ENCODE data around the gene BRD9. TPM values are rescaled to one million over a fixed set of nuclear protein-coding genes. Genes with fewer than 3 reads are reported as not detected.

Gene BRD9
- total and polyA plus RNA-seq, 2 of the 4 experiments (the other 2 are of a cell fraction) = 22.0 to 43.4 TPM

- Histone ChIP-seq H3K9me1 (ENCODE audit: insufficient read depth, low read length) (no peaks in the 10 kb centered on the region), H3K4me2 (ENCODE audit: low read depth, low read length) (no peak overlapping the region), H3K56ac (ENCODE audit: extremely low read depth, insufficient read depth, low read length) (no peak overlapping the region), H4K91ac (ENCODE audit: insufficient read depth, low read depth, low read length) (no peak overlapping the region), H2BK20ac (ENCODE audit: low read depth, low read length) (no peak overlapping the region), H3K14ac (replicated peaks; ENCODE audit: low read depth, low read length) (no peak overlapping the region), H2BK15ac (ENCODE audit: low read depth, low read length) (no peak overlapping the region), H3K27ac (ENCODE audit: insufficient read depth, low read length) (no peak overlapping the region), H2AK9ac (replicated peaks; ENCODE audit: low read depth, low read length, poor library complexity) (no peak overlapping the region), H4K8ac (ENCODE audit: low read depth in 2 of 2, low read length in 2 of 2) (no peak overlapping the region), H3K18ac (ENCODE audit: low read depth, low read length) (no peak overlapping the region), H3K79me1 (ENCODE audit: low read depth in 1 of 2, low read length in 2 of 2) (peaks cover 0 to 2% of the 10 kb centered on the region in 2 experiments; a peak in 1 of 4 replicates), H3K9ac (ENCODE audit: low read depth, low read length) (no peak overlapping the region), H3K4me3 (ENCODE audit: insufficient read depth, low read depth, low read length) (no peak overlapping the region), H2BK120ac (ENCODE audit: low read depth, low read length) (no peak overlapping the region), H3K9me3 (ENCODE audit: control insufficient read depth, insufficient read depth, low read length) (no peaks in the 10 kb centered on the region), H2BK5ac (ENCODE audit: low read depth, low read length, poor library complexity, severe bottlenecking) (no peak overlapping the region), H3K36me3 (ENCODE audit: control insufficient read depth, insufficient read depth, low read length) (peaks cover 14% of the 10 kb centered on the region), H3K23ac (ENCODE audit: low read depth, low read length) (no peak overlapping the region), H4K20me1 (ENCODE audit: insufficient read depth, low read length) (no peaks in the 10 kb centered on the region), H3K27me3 (ENCODE audit: control insufficient read depth, insufficient read depth, low read length) (no peaks in the 10 kb centered on the region), H3K4me1 (ENCODE audit: control insufficient read depth, insufficient read depth, low read length) (no peaks in the 10 kb centered on the region), H4K5ac (ENCODE audit: low read depth, low read length) (no peak overlapping the region), H3K4ac (ENCODE audit: low read depth, low read length) (no peak overlapping the region), H2AK5ac (ENCODE audit: low read depth, low read length) (no peak overlapping the region), H2AFZ (replicated peaks; ENCODE audit: low read length, poor library complexity) (no peak overlapping the region)
- POLR2A ChIA-PET (ENCODE audit: unreplicated experiment) = no interaction called here
- ATAC-seq (ENCODE audit: low read depth) = no peak
- dilution Hi-C loops (cut with HindIII; ENCODE audit: low sequenced_read_pairs, unreplicated experiment) = no loop called here
- no TSS peak for BruUV-seq (replicated peaks)
- in situ Hi-C loops (cut with MboI; ENCODE audit: low sequenced_read_pairs) = loop anchor here (5.0 kb wide), 1 partner anchor 231 kb away; no protein-coding TSS in a partner anchor
- WGBS, 2 experiments (ENCODE audit: extremely low coverage in 2 of 2, insufficient read length in 1 of 2) = no CpG with 5 or more reads among the region's 6 CpGs
- CTCF ChIA-PET = interaction anchor here (1.4 kb wide), 1 partner anchor 11 kb away, joined by 4 read pairs; the partner anchor contains the start of genes BRD9 and TRIP13
- intact Hi-C loops (cut with micrococcal nuclease) = loop anchor here (2.0 to 10.0 kb wide), 3 partner anchors 233 to 589 kb away; no protein-coding TSS in a partner anchor
- no peak for TF ChIP-seq MAFK (IDR thresholded peaks at IDR 0.05; ENCODE audit: low read depth, low read length)
- no peak for TF ChIP-seq RFX5 (IDR thresholded peaks at IDR 0.05; ENCODE audit: low read depth, low read length)
- no peak for TF ChIP-seq RAD21 (IDR thresholded peaks at IDR 0.05; ENCODE audit: low read length)
- no peak for TF ChIP-seq USF2 (IDR thresholded peaks at IDR 0.05; ENCODE audit: low read depth, low read length)
- TF ChIP-seq CEBPB (IDR thresholded peaks at IDR 0.05; ENCODE audit: low read depth, low read length) = no peak
- DNase-seq = no peak
Observed at GRCh38 chr5:903756-904096, 11.1 kb upstream of the BRD9 start.

All from IMR-90 (cell line).